HCT116 (cell line): ENCODE results near the gene HOXD3. TPM values are rescaled to one million over a fixed set of nuclear protein-coding genes. Genes with fewer than 3 reads are reported as not detected.

ENCODE experiments used
- ATAC-seq: fragments of 200-7000 bp; cut with Tn5 transposase; 2 replicates; pipeline ENCODE4 v1.9.1; 2020; ENCODE audit warnings: mild to moderate bottlenecking, moderate library complexity
- BruUV-seq: library from RNA; stranded (reverse); fragments of 400-500 nt; replicated peaks from 2 replicates; lab custom pipeline; 2021; lab: Mats Ljungman, UMichigan
- CTCF ChIA-PET: fragments of 300-600 bp; sonication (Branson Sonifier 250); formaldehyde crosslinking; loops from one replicate; lab custom pipeline; 2021; ENCODE audit warnings: antibody characterized with exemption; lab: Charles Lee
- POLR2A ChIA-PET: fragments of 300-600, 350-600 bp; sonication (Branson Sonifier 250); formaldehyde crosslinking; loops from one replicate; lab custom pipeline; 2021; ENCODE audit warnings: antibody characterized with exemption; lab: Charles Lee
- RAD21 ChIA-PET, 2 experiments: fragments of 300-600 bp; sonication (Branson Sonifier 250); formaldehyde crosslinking; loops; one replicate each; lab custom pipeline; 2023; ENCODE audit warnings: low total read pairs in 2 of 2; ENCODE audit not compliant: uncharacterized antibody in 2 of 2, unreplicated experiment in 2 of 2, low non-redundant PET in 1 of 2; lab: Charles Lee
- DNase-seq: peaks from one replicate; pipeline ENCODE4 v3.0.0-alpha.2; 2010; ENCODE audit warnings: low read depth, low spot score
- H2AFZ ChIP-seq: fragments of 200-600 bp; shearing (Covaris generic), sonication (generic); 2 replicates; pipeline ENCODE4 v1.6.1; 2017; ENCODE audit warnings: low read depth, mixed run types, mixed read lengths, antibody characterized with exemption, low read length; ENCODE audit not compliant: poor library complexity, severe bottlenecking
- H3K27ac ChIP-seq: 2 replicates; pipeline ENCODE4 v1.5.1; 2012; ENCODE audit warnings: low read depth, low read length
- H3K27me3 ChIP-seq: fragments of 200-600 bp; sonication (generic); 2 replicates; pipeline ENCODE4 v1.6.1; 2016; ENCODE audit warnings: mixed run types, low read length, mixed read lengths; ENCODE audit not compliant: insufficient read depth
- H3K36me3 ChIP-seq, 2 experiments: fragments of 200-500 bp in 1 of 2; fragments of 200-600 bp in 1 of 2; sonication (Bioruptor generic) in 1 of 2; sonication (generic) in 1 of 2; 2 replicates each; pipeline versions ENCODE4 v1.5.1 to v1.6.1; 2014 to 2016; ENCODE audit warnings: low read length in 2 of 2, inconsistent platforms in 1 of 2, mixed read lengths in 1 of 2, mixed run types in 1 of 2; ENCODE audit not compliant: insufficient read depth in 2 of 2, control insufficient read depth in 1 of 2
- H3K4me1 ChIP-seq, 2 experiments: fragments of 200-600 bp in 1 of 2; sonication (generic) in 1 of 2; 2 replicates each; pipeline versions ENCODE4 v1.5.1 to v1.6.1; 2012 to 2017; ENCODE audit warnings: low read length in 2 of 2, inconsistent platforms in 1 of 2, mild to moderate bottlenecking in 1 of 2, mixed read lengths in 1 of 2, mixed run types in 1 of 2, moderate library complexity in 1 of 2; ENCODE audit not compliant: insufficient read depth in 2 of 2, control insufficient read depth in 1 of 2
- H3K4me2 ChIP-seq: fragments of 200-600 bp; sonication (generic); 2 replicates; pipeline ENCODE4 v1.6.1; 2017; ENCODE audit warnings: mixed run types, low read length, mixed read lengths
- H3K4me3 ChIP-seq, 2 experiments: fragments of 200-600 bp in 1 of 2; sonication (generic) in 1 of 2; replicated peaks in 1 of 2; 2 replicates each; pipeline ENCODE4 v1.5.1; 2011 to 2016; ENCODE audit warnings: low read length in 2 of 2, control low read depth in 1 of 2, low read depth in 1 of 2, mild to moderate bottlenecking in 1 of 2, mixed read lengths in 1 of 2, mixed run types in 1 of 2
- H3K79me2 ChIP-seq: fragments of 200-600 bp; sonication (generic); 2 replicates; pipeline ENCODE4 v1.6.1; 2017; ENCODE audit warnings: mild to moderate bottlenecking, mixed run types, low read length, moderate library complexity, mixed read lengths; ENCODE audit not compliant: insufficient read depth
- H3K9ac ChIP-seq: fragments of 200-600 bp; sonication (generic); 2 replicates; pipeline ENCODE4 v1.6.1; 2016; ENCODE audit warnings: low read length, mixed read lengths
- H3K9me2 ChIP-seq: fragments of 200-600 bp; sonication (generic), shearing (Covaris generic); 2 replicates; pipeline ENCODE4 v1.6.1; 2017; ENCODE audit warnings: mixed run types, mild to moderate bottlenecking, moderate library complexity; ENCODE audit not compliant: insufficient read depth
- H3K9me3 ChIP-seq, 2 experiments: fragments of 200-500 bp in 1 of 2; fragments of 200-600 bp in 1 of 2; sonication (Bioruptor generic) in 1 of 2; sonication (generic) in 1 of 2; 2 replicates each; pipeline ENCODE4 v1.6.1; 2014 to 2017; ENCODE audit warnings: low read length in 2 of 2, mixed read lengths in 2 of 2, inconsistent platforms in 1 of 2, low read depth in 1 of 2, mild to moderate bottlenecking in 1 of 2, mixed run types in 1 of 2, moderate library complexity in 1 of 2; ENCODE audit not compliant: control insufficient read depth in 1 of 2, insufficient read depth in 1 of 2
- H4K20me1 ChIP-seq: fragments of 200-600 bp; sonication (generic), shearing (Covaris generic); 2 replicates; pipeline ENCODE4 v1.6.1; 2017; ENCODE audit warnings: mixed run types, mild to moderate bottlenecking, moderate library complexity; ENCODE audit not compliant: insufficient read depth
- CEBPB ChIP-seq: IDR thresholded peaks from 2 replicates; pipeline ENCODE4 v1.6.1; 2012; ENCODE audit warnings: low read depth
- ELF1 ChIP-seq: IDR thresholded peaks from 2 replicates; pipeline ENCODE4 v1.6.1; 2012; ENCODE audit warnings: low read depth, borderline replicate concordance
- EZH2 ChIP-seq: fragments of 200-600 bp; sonication (generic); IDR thresholded peaks from 2 replicates; pipeline ENCODE4 v1.6.1; 2017; ENCODE audit warnings: antibody characterized with exemption, mixed run types
- JUND ChIP-seq: IDR thresholded peaks from 2 replicates; pipeline ENCODE4 v1.6.1; 2012
- POLR2A ChIP-seq: IDR thresholded peaks from 2 replicates; pipeline ENCODE4 v1.7.0; 2011; ENCODE audit warnings: borderline replicate concordance; ENCODE audit not compliant: insufficient read depth, insufficient read length; ENCODE audit errors: extremely low read depth
- POLR2AphosphoS5 ChIP-seq: IDR thresholded peaks from 2 replicates; pipeline ENCODE4 v1.6.1; 2011; ENCODE audit warnings: mild to moderate bottlenecking, low read depth, low read length, moderate library complexity
- RAD21 ChIP-seq: IDR thresholded peaks from 2 replicates; pipeline ENCODE4 v1.6.1; 2012; ENCODE audit warnings: low read depth, mild to moderate bottlenecking
- SIN3A ChIP-seq: IDR thresholded peaks from 2 replicates; pipeline ENCODE4 v1.6.1; 2012; ENCODE audit warnings: low read depth
- SP1 ChIP-seq: IDR thresholded peaks from 2 replicates; pipeline ENCODE4 v1.6.1; 2012; ENCODE audit warnings: low read depth
- SRF ChIP-seq: IDR thresholded peaks from 2 replicates; pipeline ENCODE4 v1.6.1; 2012; ENCODE audit warnings: low read depth
- TCF7L2 ChIP-seq: IDR thresholded peaks from 2 replicates; pipeline ENCODE4 v1.7.0; 2011; ENCODE audit warnings: borderline replicate concordance, inconsistent platforms; ENCODE audit not compliant: insufficient read depth, insufficient read length; ENCODE audit errors: extremely low read depth
- YY1 ChIP-seq: IDR thresholded peaks from 2 replicates; pipeline ENCODE4 v1.6.1; 2011; ENCODE audit warnings: low read length, low read depth, moderate library complexity, mild to moderate bottlenecking; ENCODE audit not compliant: insufficient replicate concordance; ENCODE audit errors: extremely low read depth
- ZFX ChIP-seq: fragments of 450-650 bp; IDR thresholded peaks from 2 replicates; pipeline ENCODE4 v1.6.1; 2017
- intact Hi-C: fragments of 100-400 bp; cut with micrococcal nuclease; formaldehyde crosslinking; loops from 2 replicates; pipeline ENCODE4 v1.10.0; 2022
- total RNA-seq: library from RNA; stranded (reverse); gene quantifications from one replicate; pipeline ENCODE4 v1.2.1, GENCODE V29; 2021; ENCODE audit not compliant: unreplicated experiment
- TF ChIP-seq, protein P1 (sequence below), 3 experiments: fragments of 200-600 bp in 1 of 3; sonication (generic) in 1 of 3; IDR thresholded peaks in 2 of 3; conservative IDR thresholded peaks in 1 of 3; 2 replicates each; pipeline ENCODE4 v1.5.1; 2012 to 2017; ENCODE audit warnings: low read depth in 2 of 3, low read length in 2 of 3, antibody characterized with exemption in 1 of 3, borderline replicate concordance in 1 of 3, control low read depth in 1 of 3, mild to moderate bottlenecking in 1 of 3, mixed read lengths in 1 of 3, mixed run types in 1 of 3, moderate library complexity in 1 of 3; ENCODE audit not compliant: insufficient read depth in 1 of 3

The HOXD3 gene
- total RNA-seq, 1 experiment from 2014 or later: 1.4 TPM

- no peaks in the 10 kb centered on the region for H3K27me3 ChIP-seq
Observed at GRCh38 chr2:176149939-176150583, 7.0 kb upstream of the HOXD3 start.

More at GRCh38 chr2:176149939-176150583, 7.0 kb upstream of the HOXD3 start:
- no peak overlapping the region for H3K27ac ChIP-seq
- no peaks in the 10 kb centered on the region for H3K36me3 ChIP-seq
- H3K4me2 ChIP-seq: no peak overlapping the region
- no TSS peak for BruUV-seq
- H3K9me3 ChIP-seq: no peaks in the 10 kb centered on the region
- DNase-seq: no peak
- H4K20me1 ChIP-seq: no peaks in the 10 kb centered on the region
- POLR2A ChIA-PET: no interaction called here
- H2AFZ ChIP-seq: no peak overlapping the region
- H3K9me2 ChIP-seq: no peaks in the 10 kb centered on the region
- CTCF ChIA-PET: no interaction called here
- TF ChIP-seq JUND (no peak), POLR2AphosphoS5 (no peak), ZFX (no peak), RAD21 (no peak), SRF (no peak), ELF1 (no peak), YY1 (no peak), CEBPB (no peak), SIN3A (no peak), SP1 (no peak), POLR2A (no peak), EZH2 (no peak), TCF7L2 (no peak)
- TF ChIP-seq, protein P1, sequence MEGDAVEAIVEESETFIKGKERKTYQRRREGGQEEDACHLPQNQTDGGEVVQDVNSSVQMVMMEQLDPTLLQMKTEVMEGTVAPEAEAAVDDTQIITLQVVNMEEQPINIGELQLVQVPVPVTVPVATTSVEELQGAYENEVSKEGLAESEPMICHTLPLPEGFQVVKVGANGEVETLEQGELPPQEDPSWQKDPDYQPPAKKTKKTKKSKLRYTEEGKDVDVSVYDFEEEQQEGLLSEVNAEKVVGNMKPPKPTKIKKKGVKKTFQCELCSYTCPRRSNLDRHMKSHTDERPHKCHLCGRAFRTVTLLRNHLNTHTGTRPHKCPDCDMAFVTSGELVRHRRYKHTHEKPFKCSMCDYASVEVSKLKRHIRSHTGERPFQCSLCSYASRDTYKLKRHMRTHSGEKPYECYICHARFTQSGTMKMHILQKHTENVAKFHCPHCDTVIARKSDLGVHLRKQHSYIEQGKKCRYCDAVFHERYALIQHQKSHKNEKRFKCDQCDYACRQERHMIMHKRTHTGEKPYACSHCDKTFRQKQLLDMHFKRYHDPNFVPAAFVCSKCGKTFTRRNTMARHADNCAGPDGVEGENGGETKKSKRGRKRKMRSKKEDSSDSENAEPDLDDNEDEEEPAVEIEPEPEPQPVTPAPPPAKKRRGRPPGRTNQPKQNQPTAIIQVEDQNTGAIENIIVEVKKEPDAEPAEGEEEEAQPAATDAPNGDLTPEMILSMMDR (IDR thresholded peaks at IDR 0.05 in 2 of 3, conservative IDR thresholded peaks at IDR 0.05 in 1 of 3; ENCODE audit: borderline replicate concordance in 1 of 3, insufficient read depth in 1 of 3, low read depth in 2 of 3, low read length in 2 of 3): no peak
- no peak for ATAC-seq
- H3K4me1 ChIP-seq: no peaks in the 10 kb centered on the region
- intact Hi-C loops: no loop called here
- H3K4me3 ChIP-seq: no peak overlapping the region
- RAD21 ChIA-PET: no interaction called here
- no peaks in the 10 kb centered on the region for H3K79me2 ChIP-seq
- no peak overlapping the region for H3K9ac ChIP-seq
